NCI-H1417 (cell line): ENCODE measurements around the gene PPL.
A peak's percentile ranks its signal among the peaks of the same experiment; 100 is the strongest.
"Not testable (repeated sequence)": the region's sequence is repeated elsewhere in the genome, so short reads cannot be mapped to it uniquely, and the experiment has no call there.

Experiments used
- DNase-seq, 3 experiments: peaks; one replicate each; lab custom pipeline; 2025; lab: John Stamatoyannopoulos, UW

PPL gene

DNA sequence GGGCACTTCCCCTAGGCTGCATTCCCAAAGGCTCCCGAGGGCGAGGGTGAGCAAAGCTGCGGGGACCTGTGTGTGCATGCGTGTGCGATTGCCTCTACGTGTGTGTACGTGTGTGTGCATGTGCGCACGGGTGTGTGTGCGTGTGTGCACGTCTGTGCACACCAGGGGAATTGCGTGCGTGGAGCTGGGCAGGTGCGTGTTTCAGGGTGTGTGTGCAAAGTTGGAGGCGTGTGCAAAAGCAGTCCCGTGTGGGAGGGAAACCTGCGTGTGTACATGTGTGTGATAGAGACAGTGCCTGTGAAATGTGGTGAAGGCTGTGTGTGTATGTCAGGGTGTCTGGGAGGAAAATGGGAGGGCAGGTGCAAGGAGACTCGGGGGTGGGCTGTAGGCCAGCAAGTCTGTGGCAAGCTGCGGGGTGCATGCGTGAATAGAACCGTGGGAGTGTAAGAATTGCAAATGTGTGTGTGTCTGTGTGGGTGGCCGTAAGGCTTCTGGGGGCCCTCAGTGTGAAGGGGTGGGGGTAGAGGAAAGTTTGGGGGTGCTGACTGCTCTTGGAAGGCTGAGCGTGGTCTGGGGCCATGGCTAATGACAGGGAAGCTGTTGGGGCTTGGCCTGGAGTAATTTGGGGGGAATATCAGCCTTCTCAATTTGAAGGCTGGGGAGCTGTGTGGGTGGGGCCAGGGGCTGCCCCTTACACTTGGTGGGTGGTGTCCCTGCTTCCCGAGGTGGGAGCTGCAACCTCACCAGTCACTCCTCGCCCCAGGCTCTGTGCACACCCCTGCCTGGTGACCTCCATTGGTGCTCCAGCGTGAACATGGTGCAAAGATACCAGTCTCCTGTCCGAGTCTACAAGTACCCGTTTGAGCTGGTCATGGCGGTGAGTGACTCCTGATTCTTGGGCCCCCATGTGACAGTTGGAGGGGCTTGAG lies 21.8 kb upstream of the PPL start:
- no peak for DNase-seq

DNA sequence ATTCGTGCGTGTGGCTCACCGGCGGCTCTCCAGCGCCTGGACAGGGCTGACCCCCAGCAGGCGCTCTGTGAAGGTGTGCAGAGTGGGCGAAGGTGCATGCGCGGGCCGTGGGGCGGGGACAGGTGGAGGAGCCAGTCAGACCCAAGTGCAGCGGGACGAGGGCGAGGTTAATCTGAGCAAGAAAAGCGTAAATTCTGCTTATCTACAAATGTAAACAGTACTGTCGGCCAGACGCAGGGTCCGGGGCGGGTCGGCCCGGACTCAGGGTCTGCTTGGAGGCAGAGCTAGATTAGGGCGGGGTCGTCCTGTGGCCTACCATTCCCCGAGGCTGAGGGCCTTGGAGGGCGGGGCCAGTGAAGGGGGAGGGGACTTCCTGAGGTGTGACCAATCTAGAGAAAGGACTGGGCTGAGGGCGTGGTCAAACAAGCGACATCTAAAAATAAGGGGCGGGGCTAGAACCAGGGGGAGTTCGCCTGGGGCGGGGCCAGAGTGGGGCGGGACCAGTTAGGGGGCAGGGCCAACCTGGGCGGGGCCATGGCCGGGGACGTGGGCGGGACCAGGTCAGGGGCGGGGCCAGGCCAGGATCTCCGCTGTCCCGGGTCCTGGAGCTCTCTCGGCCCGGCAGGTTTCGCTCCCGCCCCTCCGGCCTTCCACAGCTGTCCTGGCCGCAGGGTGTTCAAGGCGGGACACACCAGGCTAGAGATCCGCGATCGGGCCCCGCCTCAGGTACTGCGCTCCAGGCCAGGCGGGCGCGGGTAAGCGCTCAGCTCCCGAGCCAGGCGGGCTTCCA lies 21.0 kb upstream of the PPL start, which contains the start of gene SEC14L5:
Gene SEC14L5, plus strand, starts transcription at position 611 of the 790 bp plus-strand sequence. CDS start 994 bp downstream, outside the sequence.
- peak; percentile 95 to 98 (median 96) for DNase-seq

DNA sequence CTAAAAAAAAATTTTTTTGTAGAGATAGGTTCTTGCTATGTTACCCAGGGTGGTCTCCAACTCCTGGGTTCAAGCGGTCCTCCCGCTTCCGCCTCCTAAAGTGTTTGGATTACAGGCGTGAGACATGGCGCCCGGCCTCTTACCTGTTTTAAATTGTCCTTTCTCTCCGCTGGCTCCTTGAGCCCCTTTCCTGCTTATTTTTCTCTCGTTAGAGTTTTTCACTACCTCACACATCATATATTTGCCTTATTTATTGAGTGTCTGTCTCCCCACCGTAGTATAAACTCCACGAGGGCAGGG lies 20.4 kb upstream of the PPL start:
- DNase-seq, result no peak

DNA sequence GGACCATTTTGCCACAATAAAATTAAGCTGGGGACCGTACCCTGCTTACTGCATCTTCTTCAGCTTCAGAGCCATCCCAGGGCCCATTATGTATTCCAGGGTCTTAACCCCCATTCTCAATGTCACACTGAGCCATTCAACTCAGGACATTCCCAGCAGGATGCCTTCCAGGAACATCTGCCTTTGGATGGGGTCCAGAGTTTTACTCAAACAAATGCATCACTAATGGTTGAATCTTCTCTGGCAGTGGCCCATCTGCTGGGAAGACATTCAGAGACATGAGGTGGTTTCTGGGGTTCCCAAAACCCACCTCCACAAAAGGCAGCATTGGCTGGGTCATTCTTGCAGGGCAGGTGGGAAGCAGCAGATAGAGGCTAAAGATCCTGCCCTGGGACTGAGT lies 17.8 kb upstream of the PPL start:
- no peak for DNase-seq

DNA sequence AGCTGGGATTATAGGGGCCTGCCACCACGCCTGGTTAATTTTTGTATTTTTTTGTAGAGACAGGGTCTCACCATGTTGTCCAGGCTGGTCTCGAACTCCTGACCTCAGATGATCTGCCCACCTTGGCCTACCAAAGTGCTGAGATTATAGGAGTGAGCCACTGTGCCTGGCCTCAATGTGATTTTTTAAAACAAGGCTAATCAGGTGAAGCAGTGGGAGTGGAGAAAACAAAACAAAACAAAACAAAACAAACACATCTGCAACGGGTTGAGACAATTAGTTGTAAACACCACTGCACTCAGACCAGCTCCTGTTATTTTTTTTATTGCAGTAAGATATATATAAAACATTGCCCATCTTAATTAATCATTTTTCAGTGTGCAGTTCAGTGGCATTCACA lies 14.6 kb upstream of the PPL start:
- not testable (repeated sequence) for DNase-seq

DNA sequence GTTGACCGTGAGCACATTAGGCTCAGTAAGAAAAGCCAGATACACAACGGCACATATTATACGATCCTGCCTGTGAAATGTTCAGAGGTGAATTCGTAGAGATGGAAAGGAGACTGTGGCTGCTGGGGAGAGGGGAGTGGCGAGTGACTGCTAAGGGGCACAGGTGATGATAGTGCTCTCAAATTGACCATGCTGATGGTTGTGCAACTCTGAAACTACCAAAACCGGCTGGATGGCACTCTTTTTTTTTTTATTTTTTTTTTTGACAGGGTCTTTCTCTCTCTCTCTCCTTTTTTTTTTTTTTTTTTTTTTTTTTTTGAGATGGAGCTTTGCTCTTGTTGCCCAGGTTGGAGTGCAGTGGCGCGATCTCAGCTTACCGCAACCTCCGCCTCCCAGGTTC lies 13.0 kb upstream of the PPL start:
- DNase-seq, result no peak

DNA sequence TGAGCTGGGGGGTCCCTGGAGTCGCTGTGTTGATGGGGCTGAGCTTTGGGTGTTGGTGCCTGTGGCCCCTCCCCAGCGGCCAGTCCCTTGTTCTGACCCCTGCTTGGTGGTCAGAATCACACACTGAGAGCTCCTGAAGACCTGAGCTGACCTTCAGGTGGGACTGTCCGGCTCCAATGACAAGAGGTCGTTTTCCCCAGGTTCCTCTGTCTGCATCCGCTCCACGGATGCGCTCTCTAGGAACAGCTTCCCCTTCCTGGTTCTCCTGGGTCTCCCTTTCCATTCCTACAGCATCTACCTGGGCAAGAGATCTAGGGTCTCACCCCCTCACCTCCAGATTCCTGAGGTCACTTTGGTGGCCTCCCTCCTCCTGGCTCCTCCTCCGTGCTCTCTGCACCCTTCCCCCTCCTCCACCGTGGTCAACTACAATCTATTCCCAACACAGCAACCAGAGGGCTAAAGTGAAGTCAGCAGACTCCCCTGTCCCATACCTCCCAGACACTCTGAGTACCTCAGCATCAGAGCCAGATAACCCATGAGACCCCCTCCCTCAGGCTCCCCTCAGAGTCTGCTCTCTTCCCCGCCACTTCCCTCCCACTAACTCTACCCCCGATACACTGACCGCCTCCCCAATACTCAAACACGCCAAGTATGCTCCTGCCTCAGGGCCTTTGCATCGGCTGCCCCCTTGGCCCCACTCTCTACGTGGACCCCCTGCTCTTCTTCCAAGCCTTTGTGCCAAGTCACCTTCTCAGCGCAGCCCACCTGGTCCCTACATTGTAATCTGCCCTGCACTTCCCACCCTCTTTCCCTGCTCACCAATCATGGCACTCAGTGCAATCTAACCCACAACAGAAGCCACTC lies 12.2 kb upstream of the PPL start:
- DNase-seq, result no peak

DNA sequence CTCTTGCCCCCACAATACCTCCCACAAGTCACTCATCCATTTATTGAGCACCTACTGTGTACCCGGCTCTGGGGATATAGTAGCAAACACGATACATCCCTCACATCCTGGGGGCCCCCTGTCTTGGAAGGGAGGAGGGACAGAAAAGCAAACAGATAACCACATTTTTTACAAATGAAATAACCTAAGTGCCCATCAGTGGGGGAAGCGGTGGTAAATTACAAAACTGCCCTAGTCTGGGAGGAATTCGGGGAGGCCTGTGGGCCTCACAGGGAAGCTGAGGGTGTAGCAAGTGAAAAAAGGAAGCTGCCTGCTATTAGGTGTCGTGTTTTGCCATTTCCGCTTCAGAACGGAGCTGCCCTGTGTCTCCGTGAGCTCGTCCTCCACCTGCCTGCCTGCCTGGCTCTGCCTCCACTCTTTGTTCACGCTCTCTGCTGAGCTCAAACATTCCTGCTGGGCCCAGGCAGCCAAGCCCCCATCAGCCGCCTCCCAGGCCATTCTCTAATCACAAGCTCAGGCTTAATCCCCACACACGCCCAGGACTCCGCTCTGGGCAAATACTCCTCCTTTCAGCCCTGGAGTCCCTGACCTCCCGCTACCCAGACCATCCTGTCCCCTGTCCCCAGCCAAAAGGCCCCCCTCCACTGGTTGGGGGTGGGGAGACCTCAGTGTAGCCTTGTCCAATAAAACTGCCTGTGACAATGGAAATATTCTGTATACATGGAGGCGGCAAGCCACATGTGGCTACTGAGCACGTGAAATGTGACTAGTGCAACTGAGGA lies 11.0 kb upstream of the PPL start:
- peak in 2 of 3 experiments; percentile 71 to 89 for DNase-seq

DNA sequence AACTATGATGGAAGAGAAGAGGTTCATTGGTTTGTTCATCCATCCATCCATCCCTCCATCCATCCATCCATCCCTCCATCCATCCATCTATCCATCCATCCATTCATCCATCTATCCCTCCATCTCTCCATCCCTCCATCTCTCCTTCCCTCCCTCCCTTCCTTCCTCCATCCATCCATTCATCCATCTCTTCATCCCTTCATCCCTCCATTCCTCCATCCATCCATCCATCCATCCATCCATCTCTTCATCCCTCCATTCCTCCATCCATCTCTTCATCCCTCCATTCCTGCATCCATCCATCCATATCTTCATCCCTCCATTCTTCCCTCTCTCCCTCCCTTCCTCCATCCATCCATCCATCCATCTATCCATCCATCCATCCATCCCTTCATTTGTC lies 10.0 kb upstream of the PPL start:
- DNase-seq, result no peak

DNA sequence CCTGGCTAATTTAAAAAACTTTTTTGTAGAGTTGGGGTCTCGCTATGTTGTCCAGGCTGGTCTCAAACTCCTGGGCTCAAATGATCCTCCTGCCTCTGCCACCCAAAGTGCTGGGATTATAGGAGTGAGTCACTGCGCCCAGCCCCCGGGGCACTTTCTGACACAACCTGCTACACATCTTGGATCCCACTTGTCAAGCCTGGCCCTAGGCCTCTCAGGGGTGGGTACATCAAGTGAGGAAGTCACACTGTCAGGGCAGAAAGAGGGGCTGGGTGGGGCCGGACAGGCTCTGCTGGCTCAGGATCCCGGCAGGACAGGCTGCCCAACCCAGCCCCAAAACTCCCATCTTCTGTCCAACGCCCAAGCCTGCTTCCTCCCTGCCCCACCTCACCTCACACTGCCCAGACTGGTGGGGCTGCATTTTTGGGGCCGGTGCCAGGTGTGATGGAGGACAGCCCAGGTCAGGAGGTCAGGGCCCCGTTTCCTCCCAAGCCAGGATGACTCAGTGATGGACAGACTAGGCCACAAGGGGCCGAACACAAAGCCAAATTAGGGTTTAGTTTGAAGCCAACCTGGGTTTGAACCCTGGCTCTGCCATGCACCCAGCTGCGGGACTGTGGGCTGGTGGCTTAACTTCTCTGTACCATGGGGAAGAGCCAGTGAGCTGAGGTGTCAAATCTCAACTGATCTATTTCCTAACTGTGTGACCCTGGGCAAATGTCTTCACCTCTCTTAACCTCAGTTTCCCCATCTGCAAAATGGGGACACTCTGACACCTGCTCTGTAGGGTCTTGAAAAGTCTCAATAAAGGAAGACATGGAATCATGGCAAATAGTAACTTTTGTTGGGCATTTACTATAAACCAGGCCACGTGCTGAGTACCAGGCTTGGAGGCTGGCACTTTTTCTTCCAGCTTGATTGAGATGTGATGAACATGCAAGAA lies 8.9 kb upstream of the PPL start:
- peak in 1 of 3 experiments; percentile 27 for DNase-seq

DNA sequence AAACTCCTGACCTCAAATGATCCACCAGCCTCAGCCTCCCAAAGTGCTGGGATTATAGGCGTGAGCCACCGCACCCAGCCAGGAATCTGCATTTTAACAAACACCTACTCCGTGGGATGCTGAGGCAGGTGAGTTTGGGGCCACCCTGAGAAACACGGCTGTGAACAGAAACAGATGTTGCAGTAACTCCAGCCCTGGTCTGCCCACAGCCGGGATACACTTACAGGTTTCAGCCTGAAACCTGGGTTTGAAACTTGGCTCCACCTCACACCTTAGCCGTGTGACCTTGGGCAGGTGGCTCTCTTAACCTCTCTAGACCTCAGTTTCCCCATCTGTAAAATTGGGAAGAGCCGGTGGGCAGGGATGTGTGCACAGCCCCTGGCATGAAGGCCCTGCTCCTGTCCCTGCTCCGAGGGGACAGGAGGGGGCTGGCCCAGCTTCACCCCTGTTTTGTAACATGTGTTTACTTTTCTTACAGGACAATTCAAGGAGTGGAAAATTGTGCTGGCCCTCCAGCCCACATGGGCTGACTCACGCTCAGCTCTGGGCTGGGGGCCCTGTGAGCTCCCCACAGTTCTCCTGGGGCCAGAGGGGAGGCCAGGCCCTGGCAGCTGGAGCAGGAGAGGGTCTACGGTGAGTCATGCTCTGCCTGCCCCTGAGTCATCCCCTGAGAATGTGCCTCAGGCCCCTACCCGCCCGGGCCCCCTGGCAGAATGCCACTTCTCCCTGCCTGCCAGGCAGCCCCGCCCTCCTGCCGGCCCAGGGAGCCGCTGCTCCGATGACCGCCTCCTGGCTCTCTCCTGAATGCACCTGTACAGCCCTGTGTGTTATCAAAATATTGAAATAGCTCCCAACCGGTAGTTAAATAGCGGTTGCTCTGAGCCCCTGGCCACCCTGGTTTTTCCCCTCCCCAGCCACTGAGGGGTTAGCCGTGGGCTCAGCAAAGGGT lies 7.7 kb upstream of the PPL start:
- peak; percentile 1 to 94 (median 91) for DNase-seq

DNA sequence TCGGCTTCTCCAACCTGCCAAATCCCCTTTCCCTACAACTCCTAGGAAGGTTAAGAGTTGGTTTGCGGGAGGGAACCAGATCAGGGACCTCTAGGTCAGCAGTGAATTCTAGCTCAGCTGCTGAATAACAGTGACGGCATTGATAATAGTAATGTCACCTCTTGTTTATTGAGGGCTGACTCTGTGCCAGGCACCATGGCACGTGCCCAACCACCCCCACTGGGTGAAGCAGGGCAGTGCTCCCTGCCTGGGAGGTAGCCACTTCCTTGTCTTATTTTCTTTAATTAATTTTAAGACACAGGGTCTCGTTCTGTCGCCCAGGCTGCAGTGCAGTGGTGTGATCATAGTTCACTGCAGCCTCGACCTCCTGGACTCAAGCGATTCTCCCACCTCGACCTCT lies 5.5 kb upstream of the PPL start:
- DNase-seq, result no peak

DNA sequence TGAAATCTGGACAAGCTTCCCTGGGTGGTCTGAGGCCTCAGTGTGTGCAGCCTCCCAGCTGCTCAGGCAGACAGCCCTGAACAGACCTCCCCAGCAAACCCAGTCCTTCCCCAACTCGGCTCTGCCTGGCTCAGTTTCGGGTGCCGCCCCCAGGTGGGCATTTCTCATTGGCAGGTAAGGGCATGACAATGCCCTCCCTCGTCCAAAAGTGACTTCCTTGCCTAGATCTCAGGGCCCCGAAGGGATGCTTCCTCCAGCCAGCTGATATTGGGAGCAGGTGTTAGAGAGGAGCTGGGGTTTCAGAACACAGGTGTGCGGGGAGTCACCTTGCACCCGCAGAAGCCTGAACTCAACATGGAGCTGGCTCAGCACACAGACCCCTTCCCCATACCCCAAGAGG lies 3.8 kb upstream of the PPL start:
- DNase-seq, result peak in 1 of 3 experiments; percentile 10

DNA sequence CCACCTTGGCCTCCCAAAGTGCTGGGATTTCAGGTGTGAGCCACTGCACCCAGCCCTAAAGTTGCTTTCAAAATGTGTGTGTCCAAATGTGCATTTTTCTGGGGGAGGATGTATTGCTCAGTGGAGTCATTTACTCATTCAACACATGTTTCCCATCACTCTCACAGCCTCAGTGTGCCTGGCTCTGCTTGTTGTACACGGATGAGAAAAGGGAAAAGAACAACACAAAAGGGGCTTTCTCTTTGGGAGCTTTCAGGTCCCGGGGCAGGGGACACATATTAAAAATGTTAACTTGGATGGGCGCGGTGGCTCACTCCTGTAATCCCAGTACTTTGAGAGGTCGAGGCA lies 1.7 kb upstream of the PPL start:
- DNase-seq, result no peak

DNA sequence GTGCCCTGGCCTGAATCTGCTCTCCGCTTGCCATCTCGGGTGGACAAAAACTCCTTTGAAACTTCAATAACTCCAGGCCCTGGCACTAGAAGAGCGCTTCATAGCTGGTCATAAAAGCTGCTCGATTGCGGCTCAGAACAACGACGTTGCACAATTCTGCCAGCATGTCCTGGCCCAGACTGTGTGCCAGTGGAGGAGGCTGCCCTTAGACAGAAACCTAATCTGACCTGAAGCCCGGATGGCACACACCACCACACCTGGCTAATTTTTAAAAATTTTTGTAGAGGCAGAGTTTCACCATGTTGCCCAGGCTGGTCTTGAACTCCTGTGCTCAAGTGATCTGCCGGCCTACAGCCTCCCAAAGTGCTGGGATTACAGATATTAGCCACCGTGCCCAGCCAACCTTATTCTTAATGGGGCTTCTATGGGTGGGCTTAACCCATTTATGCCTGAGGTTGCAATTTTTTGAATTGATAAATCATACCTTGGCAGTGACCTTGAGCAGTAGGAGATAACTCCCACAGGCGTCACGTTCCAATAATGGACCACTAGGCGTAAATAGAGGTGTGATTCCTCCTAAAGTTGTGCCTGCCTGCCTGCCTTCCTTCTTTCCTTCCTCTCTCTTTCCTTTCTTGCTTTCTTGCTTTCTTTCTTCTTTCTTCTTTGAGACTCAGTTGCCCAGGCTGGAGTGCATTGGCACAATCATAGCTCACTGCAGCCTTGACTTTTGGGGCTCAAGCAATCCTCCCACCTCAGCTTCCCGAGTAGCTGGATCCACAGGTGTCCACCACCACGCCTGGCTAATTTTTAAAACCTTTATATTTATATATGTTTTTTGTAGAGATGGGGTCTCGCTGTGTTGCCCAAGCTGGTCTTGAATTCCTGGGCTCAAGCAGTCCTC lies 1.1 kb upstream of the PPL start:
- no peak for DNase-seq

DNA sequence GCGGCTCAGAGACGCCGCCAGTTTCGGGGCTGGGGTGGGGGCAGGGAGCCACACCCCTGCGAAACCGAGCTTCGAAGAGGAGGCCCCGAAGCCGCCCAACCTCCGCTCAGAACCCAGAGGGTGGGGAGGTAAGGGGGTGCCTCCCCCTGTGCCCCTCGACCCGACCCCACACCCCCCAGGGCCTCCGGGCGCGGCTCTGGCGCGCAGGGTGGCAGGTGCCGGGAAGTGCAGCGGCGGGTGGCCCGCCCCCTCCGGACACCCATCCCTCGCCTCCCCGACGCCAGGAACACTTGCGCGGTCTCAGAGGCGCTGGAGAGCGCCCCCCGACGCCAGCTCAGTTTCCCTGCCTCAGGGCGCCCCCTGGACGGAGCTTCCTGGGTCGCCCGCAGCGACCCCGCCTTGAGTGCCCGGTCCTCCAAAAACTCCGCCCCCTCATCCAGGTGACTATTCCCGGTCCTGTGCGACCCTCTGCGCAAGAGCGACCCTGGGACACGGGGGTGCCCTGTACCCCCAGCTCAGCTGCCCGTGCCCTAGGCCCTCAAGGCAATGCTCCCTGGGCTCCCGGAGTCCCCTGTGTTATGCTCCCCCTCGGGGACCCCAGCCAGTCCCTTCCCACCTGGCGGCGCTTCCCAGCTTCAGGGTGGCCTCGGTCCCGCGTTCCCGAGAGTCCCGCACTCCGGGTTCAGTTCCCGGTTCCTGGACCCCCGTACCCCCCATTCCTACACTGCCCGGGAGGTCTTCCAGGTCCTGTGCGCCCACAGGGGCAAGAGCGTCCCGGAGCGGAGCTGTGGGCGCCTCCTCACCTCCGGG lies 562 bp downstream of the PPL start:
- DNase-seq, result peak in 2 of 3 experiments; percentile 64 to 65

DNA sequence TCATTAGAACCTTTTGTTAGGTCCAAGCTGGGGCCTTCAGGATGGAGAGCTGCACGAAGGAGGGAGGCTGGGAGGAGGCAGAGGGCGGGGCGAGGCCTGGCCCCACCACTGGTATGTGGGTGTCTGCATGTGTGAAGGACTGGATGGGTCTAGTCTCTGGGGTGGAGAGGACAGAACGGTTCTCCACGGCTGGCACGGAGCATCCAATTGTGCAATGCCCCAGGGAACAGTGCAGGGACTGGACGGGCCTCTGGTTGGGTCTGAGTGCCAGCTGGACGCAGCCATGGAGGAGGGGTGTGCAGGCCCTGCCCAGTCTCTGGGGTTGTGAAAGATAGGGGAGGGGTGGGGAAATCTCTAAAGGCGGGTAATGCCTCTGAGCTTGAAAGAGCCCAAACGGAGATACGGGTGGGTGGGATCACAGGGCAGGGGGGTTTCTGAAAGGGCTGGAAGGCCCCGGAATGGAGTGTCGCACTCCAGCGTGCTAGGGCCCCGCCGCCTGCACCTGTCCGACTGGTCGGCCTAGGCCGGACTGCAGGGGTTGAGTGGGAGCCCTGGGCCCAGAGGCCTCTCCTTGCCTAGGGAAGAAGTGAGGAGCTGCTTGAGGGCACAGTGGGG lies 1.6 kb downstream of the PPL start:
- no peak for DNase-seq
